H1 (cell line): ENCODE data around the gene LONP2. TPM values are rescaled to one million over a fixed set of nuclear protein-coding genes. Genes with fewer than 3 reads are reported as not detected.

ENCODE experiments used
- CTCF ChIA-PET: fragments of 300-600 bp; sonication (Branson Sonifier 250); formaldehyde crosslinking; loops from one replicate; lab custom pipeline; 2021; ENCODE audit not compliant: partially characterized antibody; lab: Charles Lee
- POLR2A ChIA-PET: fragments of 300-600 bp; sonication (Branson Sonifier 250); formaldehyde crosslinking; loops from one replicate; lab custom pipeline; 2021; ENCODE audit warnings: inconsistent platforms; ENCODE audit not compliant: partially characterized antibody; lab: Charles Lee
- DNase-seq, 2 experiments: peaks; one replicate each; pipeline versions ENCODE4 v3.0.0 to v3.0.0-alpha.2; 2010 to 2022; ENCODE audit warnings: low spot score in 2 of 2, low read depth in 1 of 2, mixed read lengths in 1 of 2
- FAIRE-seq: peaks from 2 replicates; lab custom pipeline; 2011; peaks lifted over from hg19 to GRCh38; lab: Jason Lieb, UNC
- H2AFZ ChIP-seq: 2 replicates; pipeline ENCODE4 v1.8.1; 2012; ENCODE audit warnings: low read length, inconsistent platforms
- H2AK5ac ChIP-seq: 2 replicates; pipeline ENCODE4 v1.6.1; 2013; ENCODE audit warnings: low read depth, low read length
- H2BK120ac ChIP-seq: replicated peaks from 2 replicates; pipeline ENCODE3; 2013; ENCODE audit warnings: low read depth, low read length, inconsistent platforms
- H2BK12ac ChIP-seq: 2 replicates; pipeline ENCODE4 v1.6.1; 2013; ENCODE audit warnings: low read depth, low read length
- H2BK15ac ChIP-seq: 2 replicates; pipeline ENCODE4 v1.6.1; 2013; ENCODE audit warnings: low read length
- H2BK20ac ChIP-seq: 2 replicates; pipeline ENCODE4 v1.6.1; 2013; ENCODE audit warnings: low read length
- H2BK5ac ChIP-seq: 2 replicates; pipeline ENCODE4 v1.6.1; 2013; ENCODE audit warnings: low read depth, low read length
- H3K14ac ChIP-seq: 2 replicates; pipeline ENCODE4 v1.6.1; 2013; ENCODE audit warnings: inconsistent platforms; ENCODE audit not compliant: insufficient read length
- H3K18ac ChIP-seq: 2 replicates; pipeline ENCODE4 v1.6.1; 2013; ENCODE audit warnings: low read length; ENCODE audit errors: extremely low read depth
- H3K23ac ChIP-seq: 2 replicates; pipeline ENCODE4 v1.6.1; 2013; ENCODE audit warnings: inconsistent platforms; ENCODE audit not compliant: insufficient read length
- H3K23me2 ChIP-seq: 2 replicates; pipeline ENCODE4 v1.6.1; 2013; ENCODE audit warnings: low read depth, low read length
- H3K27ac ChIP-seq: 2 replicates; pipeline ENCODE4 v1.6.1; 2011; ENCODE audit warnings: low read depth, low read length, inconsistent platforms
- H3K27me3 ChIP-seq, 4 experiments: replicated peaks in 1 of 4; 1 replicate in 1 of 4; 2 replicates in 3 of 4; pipeline versions ENCODE4 v1.6.1 to v1.8.1; 2011 to 2013; ENCODE audit warnings: low read length in 3 of 4, mild to moderate bottlenecking in 3 of 4, inconsistent platforms in 2 of 4, mixed read lengths in 2 of 4, moderate library complexity in 1 of 4; ENCODE audit not compliant: control insufficient read depth in 3 of 4, insufficient read depth in 3 of 4; ENCODE audit errors: extremely low read depth in 1 of 4
- H3K36me3 ChIP-seq, 4 experiments: 2 replicates each; pipeline versions ENCODE4 v1.6.1 to v1.8.1; 2011 to 2013; ENCODE audit warnings: mild to moderate bottlenecking in 4 of 4, low read length in 3 of 4, moderate library complexity in 2 of 4, control low read depth in 1 of 4, inconsistent platforms in 1 of 4; ENCODE audit not compliant: insufficient read depth in 4 of 4, control insufficient read depth in 2 of 4
- H3K4ac ChIP-seq: replicated peaks from 2 replicates; pipeline ENCODE3; 2013; ENCODE audit warnings: low read length, low read depth, mixed read lengths, inconsistent platforms; ENCODE audit not compliant: insufficient read length
- H3K4me1 ChIP-seq, 4 experiments: replicated peaks in 1 of 4; 1 replicate in 1 of 4; 2 replicates in 3 of 4; pipeline versions ENCODE4 v1.6.1 to v1.8.1; 2011 to 2013; ENCODE audit warnings: low read length in 3 of 4, inconsistent platforms in 2 of 4, mixed read lengths in 1 of 4; ENCODE audit not compliant: insufficient read depth in 4 of 4, control insufficient read depth in 3 of 4
- H3K4me2 ChIP-seq, 2 experiments: 2 replicates each; pipeline versions ENCODE4 v1.6.1 to v1.8.1; 2011 to 2013; ENCODE audit warnings: low read depth in 2 of 2, low read length in 2 of 2, control low read depth in 1 of 2, inconsistent platforms in 1 of 2, mild to moderate bottlenecking in 1 of 2; ENCODE audit not compliant: insufficient read depth in 1 of 2
- H3K4me3 ChIP-seq, 4 experiments: fragments of 200-600, 300-600 bp in 1 of 4; sonication (generic), shearing (Covaris generic), sonication (Bioruptor Twin) in 1 of 4; 2 replicates each; pipeline versions ENCODE4 v1.5.1 to v1.8.1; 2011 to 2016; ENCODE audit warnings: low read length in 4 of 4, low read depth in 3 of 4, control low read depth in 2 of 4, inconsistent platforms in 2 of 4, mild to moderate bottlenecking in 2 of 4, mixed read lengths in 1 of 4, moderate library complexity in 1 of 4; ENCODE audit not compliant: insufficient read depth in 2 of 4; ENCODE audit errors: extremely low read depth in 1 of 4
- H3K56ac ChIP-seq: replicated peaks from 2 replicates; pipeline ENCODE3; 2013; ENCODE audit warnings: low read depth, mild to moderate bottlenecking, mixed read lengths, low read length, inconsistent platforms; ENCODE audit not compliant: insufficient read length
- H3K79me1 ChIP-seq: 2 replicates; pipeline ENCODE4 v1.6.1; 2013; ENCODE audit warnings: low read depth, low read length, control low read depth
- H3K79me2 ChIP-seq, 2 experiments: 2 replicates each; pipeline versions ENCODE4 v1.6.1 to v1.8.1; 2012 to 2013; ENCODE audit warnings: low read length in 2 of 2, mild to moderate bottlenecking in 2 of 2, inconsistent platforms in 1 of 2; ENCODE audit not compliant: insufficient read depth in 2 of 2, control insufficient read depth in 1 of 2
- H3K9ac ChIP-seq, 4 experiments: replicated peaks in 1 of 4; 1 replicate in 1 of 4; 2 replicates in 3 of 4; pipeline versions ENCODE4 v1.6.1 to v1.8.1; 2011 to 2013; ENCODE audit warnings: low read depth in 3 of 4, low read length in 3 of 4, control low read depth in 2 of 4, mild to moderate bottlenecking in 2 of 4, moderate library complexity in 2 of 4, inconsistent platforms in 1 of 4; ENCODE audit errors: extremely low read depth in 1 of 4
- H3K9me3 ChIP-seq, 2 experiments: 2 replicates each; pipeline versions ENCODE4 v1.6.1 to v1.8.1; 2012 to 2013; ENCODE audit warnings: mild to moderate bottlenecking in 2 of 2, moderate library complexity in 2 of 2, control low read depth in 1 of 2, inconsistent platforms in 1 of 2, low read depth in 1 of 2, low read length in 1 of 2, mixed read lengths in 1 of 2; ENCODE audit not compliant: insufficient read depth in 2 of 2
- H4K20me1 ChIP-seq, 2 experiments: replicated peaks in 1 of 2; 2 replicates each; pipeline versions ENCODE3 to v1.8.1; 2011 to 2013; ENCODE audit warnings: inconsistent platforms in 2 of 2, low read length in 2 of 2, mild to moderate bottlenecking in 1 of 2; ENCODE audit not compliant: insufficient read depth in 2 of 2, control insufficient read depth in 1 of 2
- H4K5ac ChIP-seq: 2 replicates; pipeline ENCODE4 v1.6.1; 2013; ENCODE audit warnings: low read length, low read depth, mixed read lengths, inconsistent platforms; ENCODE audit not compliant: insufficient read length
- H4K8ac ChIP-seq: 2 replicates; pipeline ENCODE4 v1.8.0; 2013; ENCODE audit warnings: mild to moderate bottlenecking, moderate library complexity, low read length, inconsistent platforms; ENCODE audit not compliant: insufficient read depth; ENCODE audit errors: extremely low read depth
- H4K91ac ChIP-seq: replicated peaks from 2 replicates; pipeline ENCODE3; 2013; ENCODE audit warnings: low read length, mixed read lengths, inconsistent platforms; ENCODE audit not compliant: insufficient read length
- BCL11A ChIP-seq, 2 experiments: IDR thresholded peaks; one replicate each; pipeline ENCODE4 v1.6.1; 2011; ENCODE audit warnings: low read depth in 2 of 2, low read length in 2 of 2, mild to moderate bottlenecking in 2 of 2
- CBX8 ChIP-seq: fragments of 300-800, 300-1000 bp; sonication (generic); IDR thresholded peaks from 2 replicates; pipeline ENCODE4 v1.7.1; 2016; ENCODE audit warnings: low read depth, low read length, borderline replicate concordance
- CHD2 ChIP-seq: IDR thresholded peaks from 2 replicates; pipeline ENCODE4 v1.6.1; 2012; ENCODE audit warnings: low read length, improper control_type of control experiment
- EZH2 ChIP-seq: fragments of 200-600 bp; sonication (generic); IDR thresholded peaks from 2 replicates; pipeline ENCODE4 v1.7.1; 2012; ENCODE audit warnings: low read depth, mild to moderate bottlenecking, moderate library complexity, low read length, inconsistent platforms; ENCODE audit not compliant: severe bottlenecking
- HDAC2 ChIP-seq, 2 experiments: fragments of 300-600 bp in 1 of 2; sonication (generic) in 1 of 2; IDR thresholded peaks; 2 replicates each; pipeline ENCODE4 v1.6.1; 2011 to 2012; ENCODE audit warnings: low read depth in 2 of 2, low read length in 2 of 2, mild to moderate bottlenecking in 2 of 2, moderate library complexity in 2 of 2, borderline replicate concordance in 1 of 2, inconsistent platforms in 1 of 2
- MAFK ChIP-seq: IDR thresholded peaks from 2 replicates; pipeline ENCODE4 v1.6.1; 2012; ENCODE audit warnings: low read depth, mild to moderate bottlenecking, improper control_type of control experiment, low read length
- POLR2AphosphoS5 ChIP-seq: IDR thresholded peaks from 2 replicates; pipeline ENCODE4 v1.6.1; 2011; ENCODE audit warnings: low read depth, low read length
- RNF2 ChIP-seq: fragments of 200-900, 300-1000 bp; sonication (generic); IDR thresholded peaks from 2 replicates; pipeline ENCODE4 v1.7.1; 2016; ENCODE audit warnings: borderline replicate concordance, low read depth, mild to moderate bottlenecking, antibody characterized with exemption, low read length; ENCODE audit not compliant: poor library complexity, severe bottlenecking; ENCODE audit errors: missing control alignments
- TBP ChIP-seq: IDR thresholded peaks from 2 replicates; pipeline ENCODE4 v1.6.1; 2011; ENCODE audit warnings: low read depth, low read length, improper control_type of control experiment
- WGBS, 2 experiments: shearing (Covaris generic) in 1 of 2; methylation state at CpG; one replicate each; pipeline versions ENCODE4 v1.1.6 to v1.1.7; 2013 to 2015; ENCODE audit warnings: low lambda C conversion rate in 2 of 2, mixed read lengths in 2 of 2, inconsistent platforms in 1 of 2, low coverage in 1 of 2, missing lambda C conversion rate in 1 of 2; ENCODE audit not compliant: insufficient replicate concordance in 2 of 2, insufficient coverage in 1 of 2, insufficient read length in 1 of 2; ENCODE audit errors: extremely low coverage in 1 of 2, missing lambda C conversion rate in 1 of 2; 5-methylcytosine and 5-hydroxymethylcytosine counted together
- polyA plus RNA-seq, 7 experiments: library from polyadenylated mRNA; depleted of rRNA in 3 of 7; stranded (reverse) in 5 of 7; unstranded in 2 of 7; fragments of >200 nt in 5 of 7; fragments of 200-250 nt in 2 of 7; gene quantifications; 1 replicate in 5 of 7; 2 replicates in 1 of 7; 4 replicates in 1 of 7; pipeline versions ENCODE4 v1.2.1 to v1.2.3, GENCODE V29; 2011 to 2013; ENCODE audit warnings: missing spikeins in 2 of 7, mixed read lengths in 2 of 7
- total RNA-seq: library from RNA; stranded (reverse); fragmentation: NEBNext Ultra II Directional; extraction: Animal tissue kit (Norgen Biotek cat#: 25700); gene quantifications from 2 replicates; pipeline ENCODE4 v1.2.1, GENCODE V29; 2021
- TF ChIP-seq, protein P1 (sequence below): IDR thresholded peaks from 2 replicates; pipeline ENCODE4 v1.6.1; 2012; ENCODE audit warnings: inconsistent platforms

The LONP2 gene
- total and polyA plus RNA-seq, 2 of the 8 experiments (the other 6 are each of a cell fraction or from before 2014, with no cell fraction given): 8.1 to 23.1 TPM

DNA sequence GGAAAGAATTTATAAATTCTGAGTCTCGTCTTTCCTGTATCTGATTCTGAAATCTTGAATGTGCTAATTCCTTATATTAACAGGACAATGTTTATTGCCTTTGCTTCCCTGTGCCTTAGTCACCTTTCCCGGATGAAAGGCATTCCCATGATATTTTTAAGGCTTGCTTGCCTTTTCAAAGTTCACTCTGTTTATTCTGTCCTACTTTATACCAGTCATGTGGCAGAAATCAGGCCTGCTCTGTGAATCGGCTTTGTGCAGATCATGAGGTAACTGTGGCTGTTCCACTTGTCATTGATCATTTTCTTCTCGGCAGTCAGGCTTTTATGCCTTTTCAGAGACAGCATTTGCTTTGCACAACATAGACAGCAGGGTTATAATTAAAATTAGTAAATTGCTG is 32.0 kb downstream of the LONP2 start:
- H2BK5ac ChIP-seq: no peak overlapping the region
- TF ChIP-seq HDAC2 (IDR thresholded peaks at IDR 0.05; ENCODE audit: borderline replicate concordance in 1 of 2, low read depth in 2 of 2, low read length in 2 of 2): no peak
- no peak for TF ChIP-seq RNF2
- TF ChIP-seq EZH2: no peak
- no peak for TF ChIP-seq TBP
- no peak for TF ChIP-seq CHD2
- no peak for TF ChIP-seq CBX8
- TF ChIP-seq MAFK: no peak
- no peak for TF ChIP-seq BCL11A (IDR thresholded peaks at IDR 0.05; ENCODE audit: low read depth in 2 of 2, low read length in 2 of 2)
- TF ChIP-seq POLR2AphosphoS5: no peak
- TF ChIP-seq, protein P1, sequence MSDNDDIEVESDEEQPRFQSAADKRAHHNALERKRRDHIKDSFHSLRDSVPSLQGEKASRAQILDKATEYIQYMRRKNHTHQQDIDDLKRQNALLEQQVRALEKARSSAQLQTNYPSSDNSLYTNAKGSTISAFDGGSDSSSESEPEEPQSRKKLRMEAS: no peak
- no peaks in the 10 kb centered on the region for H3K27me3 ChIP-seq
- H4K91ac ChIP-seq: no peak overlapping the region
- H3K79me1 ChIP-seq: no peaks in the 10 kb centered on the region
- FAIRE-seq: no peak
- H4K5ac ChIP-seq: no peak overlapping the region
- H4K8ac ChIP-seq: no peak overlapping the region
- H3K14ac ChIP-seq: no peak overlapping the region
- no peak overlapping the region for H2BK20ac ChIP-seq
- H4K20me1 ChIP-seq: no peaks in the 10 kb centered on the region
- CTCF ChIA-PET: no interaction called here
- H2AK5ac ChIP-seq: no peak overlapping the region
- H2BK12ac ChIP-seq: no peak overlapping the region
- no peak overlapping the region for H3K56ac ChIP-seq
- WGBS, 2 experiments: 83% methylated on average over 4 of the region's 4 CpGs; no CpG with 5 or more reads in 1 of the 2 experiments
- no peak overlapping the region for H2AFZ ChIP-seq
- no peak overlapping the region for H3K27ac ChIP-seq
- H3K4me3 ChIP-seq: no peak overlapping the region
- no peaks in the 10 kb centered on the region for H3K9me3 ChIP-seq
- no peak for DNase-seq
- H3K4ac ChIP-seq: no peak overlapping the region
- H3K79me2 ChIP-seq: no peaks in the 10 kb centered on the region
- no peak overlapping the region for H3K23ac ChIP-seq
- H3K9ac ChIP-seq: no peak overlapping the region
- H2BK120ac ChIP-seq: no peak overlapping the region
- H3K4me2 ChIP-seq: no peak overlapping the region
- H3K36me3 ChIP-seq: no peaks in the 10 kb centered on the region
- H3K23me2 ChIP-seq: no peaks in the 10 kb centered on the region
- H3K18ac ChIP-seq: no peak overlapping the region
- POLR2A ChIA-PET: no interaction called here
- H3K4me1 ChIP-seq: peaks cover 0 to 3% (median under 1%) of the 10 kb centered on the region in 4 experiments; a peak in 1 of 7 replicates
- no peak overlapping the region for H2BK15ac ChIP-seq
